ENCODE data around the gene JPH2.
"Not testable (repeated sequence)": the region's sequence is repeated elsewhere in the genome, so short reads cannot be mapped to it uniquely, and the experiment has no call there.

The JPH2 gene

GRCh38 chr20:44211177-44212039 lies 24.4 kb upstream of the JPH2 start:
- DNase-seq: peak; percentile 14 to 37 (median 35)

GRCh38 chr20:44210406-44211176 lies 23.6 kb upstream of the JPH2 start, which contains the start of gene OSER1:
Gene OSER1 (minus strand): TSS chr20:44210771. CDS start chr20:44206957, 3,814 bp downstream.
- DNase-seq: peak; percentile 98 to 99 (median 99)

- DNase-seq: peak in 3 of 4 experiments; percentile 19 to 49 (median 47)
Observed at GRCh38 chr20:44209686-44210405, 22.9 kb upstream of the JPH2 start.

- DNase-seq: peak in 3 of 4 experiments; percentile 6 to 43 (median 22)
Observed at GRCh38 chr20:44208770-44209169, 21.8 kb upstream of the JPH2 start.

- DNase-seq: no peak
Observed at GRCh38 chr20:44208165-44208564, 21.2 kb upstream of the JPH2 start.

GRCh38 chr20:44207126-44207723 lies 20.2 kb upstream of the JPH2 start:
- peak in 2 of 4 experiments; percentile 37 to 42 for DNase-seq

GRCh38 chr20:44206132-44206531 lies 19.1 kb upstream of the JPH2 start:
- no peak for DNase-seq

- no peak for DNase-seq
Observed at GRCh38 chr20:44204832-44205215, 17.8 kb upstream of the JPH2 start.

- DNase-seq: peak in 2 of 4 experiments; percentile 33 to 43
Observed at GRCh38 chr20:44204156-44204831, 17.3 kb upstream of the JPH2 start.

GRCh38 chr20:44203161-44203560 lies 16.2 kb upstream of the JPH2 start:
- no peak for DNase-seq

GRCh38 chr20:44200983-44201382 lies 14.0 kb upstream of the JPH2 start:
- no peak for DNase-seq

GRCh38 chr20:44200371-44200770 lies 13.4 kb upstream of the JPH2 start:
- DNase-seq: no peak

GRCh38 chr20:44199877-44200276 lies 12.9 kb upstream of the JPH2 start:
- DNase-seq: no peak

GRCh38 chr20:44198872-44199271 lies 11.9 kb upstream of the JPH2 start:
- no peak for DNase-seq

- no peak for DNase-seq
Observed at GRCh38 chr20:44196271-44196670, 9.3 kb upstream of the JPH2 start.

- no peak for DNase-seq
Observed at GRCh38 chr20:44195605-44196004, 8.6 kb upstream of the JPH2 start.

GRCh38 chr20:44193801-44194200 lies 6.8 kb upstream of the JPH2 start:
- DNase-seq: no peak

- DNase-seq: not testable (repeated sequence)
Observed at GRCh38 chr20:44191640-44192039, 4.7 kb upstream of the JPH2 start.

GRCh38 chr20:44190197-44190852 lies 3.3 kb upstream of the JPH2 start:
- DNase-seq: peak; percentile 57 to 74 (median 63)

GRCh38 chr20:44188752-44189151 lies 1.8 kb upstream of the JPH2 start:
- DNase-seq: peak; percentile 29 to 43 (median 39)

All from suppressor macrophage (primary cell).